T-cell (primary cell): Measurements from ENCODE around the gene ATP23. TPM values are rescaled to one million over a fixed set of nuclear protein-coding genes. Genes with fewer than 3 reads are reported as not detected.

Experiments used
- ATAC-seq, 4 experiments: fragments of 200-7000 bp in 3 of 4; fragments of 150-1000 bp in 1 of 4; cut with Tn5 transposase; replicated peaks in 1 of 4; 1 replicate in 3 of 4; 2 replicates in 1 of 4; pipeline ENCODE4 v1.10.0; 2021; ENCODE audit warnings: moderate library complexity in 3 of 4, mild to moderate bottlenecking in 2 of 4, moderate number of reproducible peaks in 1 of 4
- CTCF ChIA-PET, 2 donors: fragments of 300-600 bp; sonication (Branson Sonifier 250); formaldehyde crosslinking; loops; one replicate each; lab custom pipeline; 2022; ENCODE audit warnings: antibody characterized with exemption in 2 of 2; lab: Charles Lee
- POLR2A ChIA-PET, 2 donors: fragments of 300-600 bp; sonication (Branson Sonifier 250); formaldehyde crosslinking; loops; one replicate each; lab custom pipeline; 2022; ENCODE audit warnings: antibody characterized with exemption in 2 of 2; lab: Charles Lee
- DNase-seq, 35 experiments: peaks; one replicate each; pipeline versions ENCODE4 v3.0.0 to v3.0.0-alpha.2; 2013 to 2023
- H3K27ac ChIP-seq: one replicate; pipeline ENCODE4 v1.5.1; 2013; ENCODE audit warnings: low read length
- H3K27me3 ChIP-seq, 2 experiments: replicated peaks in 1 of 2; 1 replicate in 1 of 2; 2 replicates in 1 of 2; pipeline versions ENCODE4 v1.6.1 to v1.7.0; 2013; ENCODE audit warnings: low read length in 1 of 2, mixed read lengths in 1 of 2; ENCODE audit not compliant: control insufficient read depth in 2 of 2, insufficient read depth in 2 of 2; ENCODE audit errors: extremely low read depth in 1 of 2
- H3K36me3 ChIP-seq, 2 donors: 1 replicate in 1 of 2; 2 replicates in 1 of 2; pipeline versions ENCODE4 v1.6.1 to v1.7.0; 2013; ENCODE audit warnings: low read length in 1 of 2; ENCODE audit not compliant: control insufficient read depth in 2 of 2, insufficient read depth in 1 of 2; ENCODE audit errors: extremely low read depth in 1 of 2
- H3K4me1 ChIP-seq, 2 experiments: 1 replicate in 1 of 2; 2 replicates in 1 of 2; pipeline versions ENCODE4 v1.6.1 to v1.7.0; 2013; ENCODE audit warnings: low read length in 2 of 2, mixed read lengths in 1 of 2; ENCODE audit not compliant: insufficient read depth in 2 of 2, control insufficient read depth in 1 of 2; ENCODE audit errors: extremely low read depth in 1 of 2
- H3K4me3 ChIP-seq, 2 donors: 1 replicate in 1 of 2; 2 replicates in 1 of 2; pipeline versions ENCODE4 v1.5.1 to v1.7.0; 2013; ENCODE audit warnings: mild to moderate bottlenecking in 2 of 2, low read length in 1 of 2, moderate library complexity in 1 of 2; ENCODE audit not compliant: control insufficient read depth in 1 of 2; ENCODE audit errors: extremely low read depth in 1 of 2
- H3K9me3 ChIP-seq: 2 replicates; pipeline ENCODE4 v1.7.0; 2013
- H3K27ac Mint-ChIP-seq, 2 donors: one replicate each; pipeline ENCODE4 v1.8.0; 2020 to 2021; ENCODE audit warnings: mild to moderate bottlenecking in 2 of 2, mixed read lengths in 2 of 2
- H3K27me3 Mint-ChIP-seq, 2 donors: one replicate each; pipeline ENCODE4 v1.8.0; 2021 to 2022; ENCODE audit warnings: mixed read lengths in 2 of 2
- H3K36me3 Mint-ChIP-seq: one replicate; pipeline ENCODE4 v1.8.0; 2021; ENCODE audit warnings: mixed read lengths
- H3K4me1 Mint-ChIP-seq, 3 donors: one replicate each; pipeline ENCODE4 v1.8.0; 2020 to 2022; ENCODE audit warnings: mixed read lengths in 3 of 3, mild to moderate bottlenecking in 1 of 3
- H3K4me3 Mint-ChIP-seq, 3 donors: one replicate each; pipeline ENCODE4 v1.8.0; 2020 to 2022; ENCODE audit warnings: mild to moderate bottlenecking in 3 of 3, mixed read lengths in 3 of 3, moderate library complexity in 3 of 3
- H3K9me3 Mint-ChIP-seq, 3 donors: one replicate each; pipeline ENCODE4 v1.8.0; 2020 to 2022; ENCODE audit warnings: mixed read lengths in 3 of 3
- whole genome bisulfite sequencing: methylation state at CpG from one replicate; pipeline ENCODE4 v1.1.5; 2013; ENCODE audit warnings: missing lambda C conversion rate; ENCODE audit not compliant: insufficient coverage; 5-methylcytosine and 5-hydroxymethylcytosine counted together
- total RNA-seq, 35 experiments: library from RNA in 6 of 35; stranded (reverse) in 6 of 35; fragments of 120-200 nt in 1 of 35; gene quantifications; one replicate each; pipeline versions ENCODE4 v1.2.1 to v1.2.4 and lab custom pipeline; 2013 to 2026

ATP23 gene
- total RNA-seq, 5 donors from 2014 or later (not counting 1 experiment from before 2014, with no cell fraction given), result 3.1 to 9.7 (median 7.7) TPM

DNA sequence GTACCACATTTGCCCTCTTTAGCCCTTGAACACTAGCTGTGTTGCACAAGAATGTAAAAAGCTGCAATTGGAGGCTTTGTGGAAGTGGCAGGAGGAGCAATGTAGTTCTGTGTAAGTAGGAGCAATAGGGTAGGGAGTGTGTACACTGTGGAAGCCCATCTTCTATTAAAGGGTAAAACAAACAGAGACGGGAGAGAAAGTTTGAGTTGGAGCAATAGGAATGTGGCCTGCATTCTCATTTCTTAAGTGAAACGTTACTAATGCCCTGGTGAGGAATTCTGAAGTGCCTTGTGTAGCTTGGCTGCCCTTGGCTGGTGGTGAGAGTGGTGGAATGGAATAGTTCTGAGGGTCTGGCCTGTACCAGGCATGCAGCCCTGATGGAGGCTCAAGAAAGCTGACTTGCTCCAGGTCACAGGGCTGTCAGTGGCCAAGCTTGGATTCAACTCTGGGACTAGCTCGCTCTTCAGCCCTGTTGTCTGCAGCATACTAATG, 38.8 kb upstream of the ATP23 start:
- WGBS, result 84% methylated on average over 2 of the region's 3 CpGs
- Histone ChIP-seq H3K27me3 (peaks cover 0 to 11% of the 10 kb centered on the region in 2 experiments), H3K4me3 (no peak overlapping the region), H3K27ac (no peak overlapping the region), H3K9me3 (no peaks in the 10 kb centered on the region), H3K36me3 (no peaks in the 10 kb centered on the region), H3K4me1 (peaks cover 19 to 34% of the 10 kb centered on the region in 2 experiments)
- ATAC-seq, result no peak
- Mint-ChIP-seq H3K27me3 (peaks cover 11 to 14% of the 10 kb centered on the region in 2 donors), H3K4me3 (no peak overlapping the region), H3K27ac (peak overlapping the region in 1 of 2 donors; percentile 35), H3K9me3 (no peaks in the 10 kb centered on the region), H3K36me3 (no peaks in the 10 kb centered on the region), H3K4me1 (peaks cover 30 to 36% (median 33%) of the 10 kb centered on the region in 3 donors)
- ChIA-PET POLR2A (no interaction called here), CTCF (interaction anchor here (1.0 to 3.9 kb wide), 10 partner anchors 60 to 146 kb away, joined by 3 to 16 read pairs (median 6); no protein-coding TSS in a partner anchor)
- no peak for DNase-seq

DNA sequence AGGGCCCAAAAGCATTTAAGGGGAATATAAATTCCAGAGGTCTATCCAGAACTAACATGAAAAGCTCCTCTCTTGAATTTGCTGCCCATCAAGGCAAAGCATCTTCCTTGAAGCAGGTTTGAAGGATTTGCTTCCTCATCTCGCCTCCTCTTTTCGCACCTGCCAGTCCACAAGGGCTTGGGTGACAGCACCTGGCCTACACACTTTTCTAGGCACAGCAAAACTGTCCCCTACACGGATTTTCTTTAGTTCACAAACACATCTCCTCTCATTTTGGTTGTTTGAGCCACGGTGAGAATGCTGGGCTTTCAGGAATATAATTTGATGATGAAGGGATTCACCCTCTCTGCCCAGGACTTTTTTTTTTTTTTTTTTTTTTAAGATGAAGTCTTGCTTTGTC, 36.9 kb upstream of the ATP23 start:
- Mint-ChIP-seq H3K27me3 (peaks cover 14% of the 10 kb centered on the region in 2 donors), H3K4me1 (peaks cover 11 to 16% (median 14%) of the 10 kb centered on the region in 3 donors), H3K36me3 (no peaks in the 10 kb centered on the region), H3K9me3 (no peaks in the 10 kb centered on the region), H3K4me3 (no peak overlapping the region), H3K27ac (no peak overlapping the region)
- Histone ChIP-seq H3K36me3 (no peaks in the 10 kb centered on the region), H3K4me1 (peaks cover 5 to 15% of the 10 kb centered on the region in 2 experiments), H3K27me3 (peaks cover 0 to 11% of the 10 kb centered on the region in 2 experiments), H3K27ac (no peak overlapping the region), H3K4me3 (no peak overlapping the region), H3K9me3 (no peaks in the 10 kb centered on the region)
- POLR2A ChIA-PET, result no interaction called here
- ATAC-seq (no peak), DNase-seq (no peak)
- CTCF ChIA-PET, result interaction anchor here (0.6 to 3.9 kb wide), 24 partner anchors 8 to 284 kb away, joined by 3 to 17 read pairs (median 6); no protein-coding TSS in a partner anchor
- no CpG with 5 or more reads among the region's 4 CpGs for WGBS

DNA sequence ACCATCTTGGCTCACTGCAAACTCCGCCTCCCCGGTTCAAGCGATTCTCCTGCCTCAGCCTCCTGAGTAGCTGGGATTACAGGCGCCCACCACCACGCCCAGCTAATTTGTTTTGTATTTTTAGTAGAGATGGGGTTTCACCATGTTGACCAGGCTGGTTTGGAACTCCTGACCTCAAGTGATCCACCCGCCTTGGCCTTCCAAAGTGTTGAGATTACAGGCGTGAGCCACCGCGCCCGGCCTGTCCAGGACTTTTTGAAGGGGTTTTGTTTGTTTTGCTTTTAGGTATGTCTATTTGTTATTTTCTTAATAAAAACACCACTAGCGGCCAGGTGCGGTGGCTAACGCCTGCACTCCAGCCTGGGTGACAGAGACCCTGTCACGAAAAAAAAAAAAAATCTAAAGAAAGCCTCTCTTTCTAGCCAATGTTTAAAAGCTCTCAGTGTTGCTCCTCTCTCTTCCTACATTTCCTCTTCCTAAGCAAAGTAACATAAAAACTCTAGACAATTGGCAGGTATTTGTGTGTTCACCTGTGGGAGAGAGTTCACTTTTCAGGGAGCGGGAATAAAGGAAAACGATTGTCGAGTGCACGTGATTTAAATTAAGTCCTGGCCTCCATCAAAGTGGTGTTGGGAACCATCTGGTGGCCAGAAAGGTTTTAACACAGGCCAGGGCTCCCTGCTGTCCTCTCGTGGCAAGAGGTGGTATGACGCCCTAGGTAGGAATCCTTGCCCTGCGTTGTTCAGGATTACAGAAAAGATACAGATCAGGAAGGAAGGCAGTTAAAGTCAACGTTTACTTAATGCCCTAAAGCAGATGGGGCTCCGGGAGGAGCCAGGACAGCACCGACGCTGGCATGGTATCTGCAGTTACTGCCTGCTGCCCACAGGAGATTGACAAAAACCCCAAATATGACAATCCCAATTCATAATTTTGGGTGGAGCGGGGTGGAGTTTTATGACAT, 36.2 kb upstream of the ATP23 start:
- Mint-ChIP-seq H3K9me3 (no peaks in the 10 kb centered on the region), H3K4me1 (peaks cover 8 to 11% (median 11%) of the 10 kb centered on the region in 3 donors), H3K4me3 (peak overlapping the region; percentile 0 to 48 (median 29)), H3K27me3 (peaks cover 14 to 17% of the 10 kb centered on the region in 2 donors), H3K27ac (peak overlapping the region; percentile 2 to 61), H3K36me3 (no peaks in the 10 kb centered on the region)
- ChIA-PET CTCF (interaction anchor here (0.6 to 3.9 kb wide), 25 partner anchors 8 to 284 kb away, joined by 3 to 17 read pairs (median 5); no protein-coding TSS in a partner anchor), POLR2A (interaction anchor here in 1 of 2 donors (0.7 kb wide), 1 partner anchor 103 kb away, joined by 3 read pairs; no protein-coding TSS in a partner anchor)
- H3K4me3 ChIP-seq, result no peak overlapping the region
- ATAC-seq, result peak; percentile 97 to 100 (median 98)
- peak; percentile 53 to 92 (median 78) for DNase-seq
- no peaks in the 10 kb centered on the region for H3K36me3 ChIP-seq
- H3K9me3 ChIP-seq, result no peaks in the 10 kb centered on the region
- 10% methylated on average over 10 of the region's 26 CpGs for WGBS
- H3K27ac ChIP-seq, result no peak overlapping the region
- peaks cover 0 to 11% of the 10 kb centered on the region in 2 experiments for H3K27me3 ChIP-seq
- H3K4me1 ChIP-seq, result peaks cover 2 to 10% of the 10 kb centered on the region in 2 experiments

DNA sequence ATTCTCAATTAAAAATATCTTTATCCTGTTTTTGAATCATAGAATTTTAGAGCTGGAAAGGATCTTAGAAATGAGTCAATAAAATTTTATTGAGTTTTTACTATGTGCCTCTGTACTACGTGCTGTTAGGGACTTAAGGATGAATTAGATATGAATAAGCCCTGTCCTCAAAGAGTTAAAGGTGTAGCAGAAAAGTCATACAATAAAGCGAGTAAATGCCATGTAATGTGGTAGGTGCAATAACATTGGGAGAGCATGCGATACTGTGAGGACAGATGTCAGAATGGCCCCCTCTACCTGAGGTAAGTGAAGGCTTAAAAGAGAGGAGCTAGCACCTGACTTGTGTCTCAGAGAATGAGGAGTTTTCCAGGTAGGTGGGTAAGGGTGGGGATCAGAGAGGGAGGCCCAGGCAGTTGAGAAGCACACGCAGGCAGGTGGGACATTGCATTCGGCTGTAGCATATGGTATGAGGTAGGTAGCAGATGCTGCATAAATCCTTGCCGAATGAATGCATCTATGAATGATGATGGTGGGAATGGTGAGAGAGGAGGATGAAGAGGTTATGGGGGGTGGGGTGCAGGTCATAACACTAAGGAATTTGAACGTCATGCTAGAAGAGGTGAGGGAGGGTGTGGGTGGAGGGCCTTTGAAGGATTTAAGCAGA, 35.4 kb upstream of the ATP23 start:
- H3K36me3 Mint-ChIP-seq, result no peaks in the 10 kb centered on the region
- ChIA-PET POLR2A (no interaction called here), CTCF (interaction anchor here (0.6 to 1.9 kb wide), 16 partner anchors 11 to 149 kb away, joined by 3 to 17 read pairs (median 4); no protein-coding TSS in a partner anchor)

DNA sequence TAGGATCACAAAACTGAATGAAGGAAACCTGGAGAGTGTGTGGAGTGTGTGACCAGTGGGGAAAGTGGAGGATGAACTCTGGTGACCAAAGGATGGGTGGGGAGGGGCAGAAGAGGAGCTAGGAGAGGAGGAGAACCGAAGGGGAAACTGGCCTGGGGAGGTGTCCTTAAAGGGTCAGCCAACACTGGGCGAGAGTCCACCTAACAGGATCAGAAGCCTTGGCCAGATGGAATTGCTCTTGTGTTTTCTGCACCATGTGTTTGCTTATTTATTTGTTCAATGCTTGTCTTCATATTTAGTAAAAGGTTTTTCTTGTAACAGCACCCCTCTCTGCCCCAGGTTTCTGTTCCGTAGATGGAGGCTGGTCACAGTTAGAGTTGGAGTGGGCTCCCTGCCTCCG, 34.5 kb upstream of the ATP23 start:
- Mint-ChIP-seq H3K36me3 (no peaks in the 10 kb centered on the region), H3K27ac (no peak overlapping the region), H3K27me3 (peaks cover 14 to 19% of the 10 kb centered on the region in 2 donors), H3K4me1 (peaks cover 5 to 8% (median 7%) of the 10 kb centered on the region in 3 donors), H3K4me3 (no peak overlapping the region), H3K9me3 (no peaks in the 10 kb centered on the region)
- ATAC-seq, result no peak
- H3K27ac ChIP-seq, result no peak overlapping the region
- POLR2A ChIA-PET, result no interaction called here
- peaks cover 2 to 7% of the 10 kb centered on the region in 2 experiments for H3K4me1 ChIP-seq
- H3K4me3 ChIP-seq, result no peak overlapping the region
- CTCF ChIA-PET, result interaction anchor here (0.6 to 1.0 kb wide), 2 partner anchors 104 to 147 kb away, joined by 3 read pairs; no protein-coding TSS in a partner anchor
- no peak for DNase-seq
- peaks cover 0 to 11% of the 10 kb centered on the region in 2 experiments for H3K27me3 ChIP-seq
- no peaks in the 10 kb centered on the region for H3K36me3 ChIP-seq
- H3K9me3 ChIP-seq, result no peaks in the 10 kb centered on the region
- WGBS, result no CpG with 5 or more reads among the region's 4 CpGs

More for the DNA sequence above, 35.4 kb upstream of the ATP23 start:
- 82% methylated on average over 6 of the region's 7 CpGs for WGBS
- Histone ChIP-seq H3K4me1 (peaks cover 2 to 7% of the 10 kb centered on the region in 2 experiments), H3K36me3 (no peaks in the 10 kb centered on the region), H3K4me3 (no peak overlapping the region), H3K27ac (no peak overlapping the region), H3K27me3 (peaks cover 0 to 11% of the 10 kb centered on the region in 2 experiments), H3K9me3 (no peaks in the 10 kb centered on the region)
- H3K4me3 Mint-ChIP-seq, result no peak overlapping the region
- DNase-seq (no peak), ATAC-seq (no peak)
- peaks cover 5 to 11% (median 8%) of the 10 kb centered on the region in 3 donors for H3K4me1 Mint-ChIP-seq
- no peak overlapping the region for H3K27ac Mint-ChIP-seq
- H3K9me3 Mint-ChIP-seq, result no peaks in the 10 kb centered on the region
- H3K27me3 Mint-ChIP-seq, result peaks cover 14 to 17% of the 10 kb centered on the region in 2 donors
